ENCODE data around the gene ATP6V0C.

ATP6V0C gene

DNA sequence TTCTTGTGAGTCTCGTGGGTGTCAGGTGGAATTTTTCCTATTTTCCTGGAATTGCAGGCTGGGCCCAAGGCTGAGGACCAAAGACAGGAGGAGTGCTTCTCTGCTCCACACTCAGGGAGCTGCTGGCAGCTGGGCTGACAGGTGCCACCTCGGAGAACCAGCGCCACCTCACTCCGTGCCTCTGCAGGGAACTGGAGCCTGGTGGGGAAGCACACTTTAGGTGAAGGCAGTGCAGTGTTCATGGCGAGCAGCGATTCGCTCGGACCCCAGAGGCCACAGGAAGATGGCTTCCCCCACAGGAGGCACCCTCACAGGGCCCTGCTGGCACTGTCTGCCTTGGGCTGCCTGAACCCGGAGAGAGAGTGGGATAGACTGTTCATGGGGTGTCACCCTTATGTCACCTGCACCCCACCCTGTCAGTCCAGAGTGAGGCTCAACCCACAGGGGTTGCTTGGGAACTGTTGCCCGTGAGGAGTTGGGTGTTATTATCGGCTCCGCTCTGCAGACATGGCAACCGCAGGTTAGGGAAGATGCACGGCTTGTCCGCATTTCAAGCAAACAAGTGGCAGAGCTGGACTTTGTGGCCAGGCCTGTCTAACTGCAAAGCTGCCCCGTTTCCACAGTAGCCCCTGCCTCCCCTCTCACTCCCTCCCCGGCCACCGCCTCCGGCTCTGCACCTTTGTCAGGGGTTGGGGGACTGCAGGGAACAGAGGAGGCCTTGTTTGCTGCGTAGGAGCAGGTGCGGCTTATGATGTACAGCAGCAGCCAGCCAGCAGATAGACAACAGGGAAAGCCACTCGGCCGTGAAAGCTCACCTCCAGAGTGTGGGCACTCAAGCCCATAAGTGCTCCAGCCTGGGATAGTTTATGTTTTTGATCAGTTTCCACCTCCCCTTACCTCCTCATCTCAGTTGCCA, 23.3 kb upstream of the ATP6V0C start:
- no peak for DNase-seq (ENCODE audit: low read depth)

DNA sequence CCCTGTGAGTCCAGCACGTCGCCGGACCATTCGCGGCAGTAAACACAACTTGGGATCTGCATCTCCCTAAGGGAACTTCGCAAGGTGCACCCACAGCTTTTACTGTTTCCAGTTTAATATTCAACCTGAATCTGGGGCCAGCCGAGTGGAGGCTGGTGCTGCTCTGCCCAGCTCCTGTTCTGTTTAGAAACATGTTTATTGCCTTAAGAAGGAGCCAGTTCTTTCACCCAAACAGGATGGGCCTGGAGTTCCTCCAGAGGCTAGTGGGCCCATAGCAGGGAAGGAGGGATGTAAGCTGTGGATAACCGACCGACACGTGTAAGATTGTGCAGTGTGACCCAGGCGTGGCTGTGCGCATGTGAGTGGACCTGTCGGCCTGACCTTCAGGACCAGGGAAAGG, 21.5 kb upstream of the ATP6V0C start:
- no peak for DNase-seq (ENCODE audit: low read depth)

DNA sequence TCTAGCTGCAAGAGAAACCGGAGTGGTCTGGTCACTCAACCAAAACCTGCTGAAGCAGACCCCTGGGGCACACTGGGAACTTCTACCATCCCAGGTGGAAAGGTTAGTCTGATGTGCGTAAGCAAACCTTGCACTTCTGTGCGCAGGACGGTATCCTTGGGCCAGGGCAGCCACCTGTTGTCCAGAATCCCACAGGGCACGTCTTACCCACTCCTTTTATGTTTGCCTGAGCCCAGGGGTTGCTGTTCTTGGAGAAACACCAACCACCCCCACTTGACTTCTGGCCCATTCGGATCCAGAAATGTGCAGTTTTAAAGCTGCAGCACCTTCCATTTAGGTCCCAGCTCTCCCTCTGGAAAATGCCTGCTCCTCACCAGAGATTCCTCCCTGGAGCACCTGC, 20.1 kb upstream of the ATP6V0C start:
- DNase-seq (ENCODE audit: low read depth), result no peak

DNA sequence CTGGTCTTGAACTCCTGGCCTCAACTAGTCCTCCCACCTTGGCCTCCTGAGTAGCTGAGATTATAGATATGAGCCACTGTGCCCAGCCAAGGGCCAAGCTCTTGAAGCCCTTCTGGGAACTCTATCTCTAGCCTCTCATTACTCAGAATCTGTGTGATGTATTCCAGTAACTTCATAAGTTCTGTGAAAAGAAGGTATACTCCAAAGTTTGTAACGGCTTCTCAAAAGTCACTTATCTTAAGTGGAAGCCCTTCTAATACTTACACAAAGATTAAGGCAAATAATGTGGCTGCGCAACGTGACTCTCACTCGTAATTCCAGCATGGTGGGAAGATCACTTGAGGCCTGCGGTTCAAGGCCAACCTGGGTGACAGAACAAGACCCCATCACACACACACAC, 19.1 kb upstream of the ATP6V0C start:
- DNase-seq (ENCODE audit: low read depth), result no peak

DNA sequence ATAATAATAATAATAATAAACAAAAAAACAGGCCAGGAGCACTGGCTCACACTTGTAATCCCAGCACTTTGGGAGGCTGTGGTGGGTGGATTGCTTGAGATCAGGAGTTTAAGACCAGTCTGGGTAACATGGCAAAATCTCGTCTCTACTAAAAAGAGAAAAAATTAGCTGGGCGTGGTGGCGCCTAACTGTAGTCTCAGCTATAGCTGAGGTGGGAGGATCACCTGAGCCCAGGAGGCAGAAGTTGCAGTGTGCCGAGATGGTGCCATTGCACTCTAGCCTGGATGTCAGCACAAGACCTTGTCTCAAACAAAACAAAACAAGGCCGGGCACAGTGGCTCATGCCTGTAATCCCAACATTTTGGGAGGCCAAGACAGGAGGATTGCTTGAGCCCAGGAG, 18.7 kb upstream of the ATP6V0C start:
- no peak for DNase-seq (ENCODE audit: low read depth)

DNA sequence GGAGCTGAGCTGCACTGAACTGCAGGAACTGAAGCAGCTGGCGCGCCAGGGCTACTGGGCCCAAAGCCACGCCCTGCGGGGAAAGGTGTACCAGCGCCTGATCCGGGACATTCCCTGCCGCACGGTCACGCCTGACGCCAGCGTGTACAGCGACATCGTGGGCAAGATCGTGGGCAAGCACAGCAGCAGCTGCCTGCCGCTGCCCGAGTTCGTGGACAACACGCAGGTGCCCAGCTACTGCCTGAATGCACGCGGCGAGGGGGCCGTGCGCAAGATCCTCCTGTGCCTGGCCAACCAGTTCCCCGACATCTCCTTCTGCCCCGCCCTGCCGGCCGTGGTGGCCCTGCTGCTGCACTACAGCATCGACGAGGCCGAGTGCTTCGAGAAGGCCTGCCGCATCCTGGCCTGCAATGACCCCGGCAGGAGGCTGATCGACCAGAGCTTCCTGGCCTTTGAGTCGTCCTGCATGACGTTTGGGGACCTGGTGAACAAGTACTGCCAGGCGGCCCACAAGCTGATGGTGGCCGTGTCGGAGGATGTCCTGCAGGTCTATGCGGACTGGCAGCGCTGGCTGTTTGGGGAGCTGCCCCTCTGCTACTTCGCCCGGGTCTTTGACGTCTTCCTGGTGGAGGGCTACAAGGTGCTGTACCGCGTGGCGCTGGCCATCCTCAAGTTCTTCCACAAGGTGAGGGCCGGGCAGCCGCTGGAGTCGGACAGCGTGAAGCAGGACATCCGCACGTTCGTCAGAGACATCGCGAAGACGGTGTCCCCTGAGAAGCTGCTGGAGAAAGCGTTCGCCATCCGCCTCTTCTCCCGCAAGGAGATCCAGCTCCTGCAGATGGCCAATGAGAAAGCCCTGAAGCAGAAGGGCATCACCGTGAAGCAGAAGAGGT, 17.3 kb upstream of the ATP6V0C start:
- DNase-seq (ENCODE audit: low read depth), result no peak

DNA sequence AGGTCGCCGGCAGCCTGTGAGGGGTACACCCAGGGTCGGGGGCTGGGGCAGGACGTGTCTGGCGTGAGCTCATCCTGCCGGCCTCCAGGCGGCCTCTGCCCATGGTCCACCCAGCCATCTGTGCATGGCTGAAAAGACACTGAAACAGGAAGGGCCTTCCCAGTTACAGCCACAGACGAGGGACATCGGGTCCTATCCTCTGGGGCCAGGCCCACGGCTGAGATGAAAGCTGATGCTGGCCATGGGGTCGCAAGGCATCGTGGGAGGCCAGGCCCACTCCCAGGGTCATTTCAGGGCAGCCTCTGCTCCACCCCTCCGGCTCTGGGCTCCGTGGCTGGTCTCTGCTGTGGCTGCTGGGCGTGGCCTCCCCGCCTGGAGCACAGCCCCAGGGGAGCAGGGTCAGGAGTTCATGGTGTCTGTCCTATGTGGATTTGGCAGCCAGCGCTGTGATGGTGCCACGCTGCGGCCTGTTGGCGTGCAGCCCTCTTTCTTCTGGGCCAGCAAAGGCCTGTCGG, 16.6 kb upstream of the ATP6V0C start:
- DNase-seq (ENCODE audit: low read depth), result no peak

DNA sequence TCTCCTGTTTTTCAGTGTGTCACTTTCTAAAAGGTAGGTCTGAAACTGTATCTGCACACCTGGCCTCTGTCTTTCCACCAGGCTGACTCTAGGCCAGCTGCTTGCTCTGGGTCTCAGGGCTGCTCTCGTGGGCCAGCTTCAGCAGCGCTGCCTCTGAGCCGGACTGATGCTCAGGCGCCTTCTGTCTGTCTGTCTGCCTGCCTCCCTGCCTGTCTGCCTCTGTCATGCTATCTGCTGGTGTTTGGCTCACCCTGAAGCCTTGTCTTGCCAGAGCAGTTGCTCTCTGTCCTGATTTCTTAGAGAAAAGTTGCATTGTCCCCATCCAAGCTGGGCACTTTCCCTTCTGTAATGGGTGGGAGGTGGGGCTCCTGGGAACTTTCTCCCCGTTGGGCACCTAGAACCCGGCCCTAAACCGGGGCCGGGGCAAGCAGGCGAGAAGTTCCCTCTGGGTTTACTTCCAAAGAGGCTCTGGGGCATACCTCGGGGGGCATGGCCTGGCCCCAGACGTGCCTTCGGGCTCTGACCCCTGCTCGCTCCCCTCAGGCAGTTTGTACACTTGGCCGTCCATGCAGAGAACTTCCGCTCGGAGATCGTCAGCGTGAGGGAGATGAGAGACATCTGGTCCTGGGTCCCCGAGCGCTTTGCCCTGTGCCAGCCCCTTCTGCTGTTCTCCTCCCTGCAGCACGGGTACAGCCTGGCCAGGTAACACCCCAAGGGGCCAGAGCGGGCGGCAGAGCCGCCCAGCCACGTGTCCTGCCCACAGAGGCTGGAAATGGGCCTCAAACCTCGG, 15.9 kb upstream of the ATP6V0C start:
- DNase-seq (ENCODE audit: low read depth), result no peak

DNA sequence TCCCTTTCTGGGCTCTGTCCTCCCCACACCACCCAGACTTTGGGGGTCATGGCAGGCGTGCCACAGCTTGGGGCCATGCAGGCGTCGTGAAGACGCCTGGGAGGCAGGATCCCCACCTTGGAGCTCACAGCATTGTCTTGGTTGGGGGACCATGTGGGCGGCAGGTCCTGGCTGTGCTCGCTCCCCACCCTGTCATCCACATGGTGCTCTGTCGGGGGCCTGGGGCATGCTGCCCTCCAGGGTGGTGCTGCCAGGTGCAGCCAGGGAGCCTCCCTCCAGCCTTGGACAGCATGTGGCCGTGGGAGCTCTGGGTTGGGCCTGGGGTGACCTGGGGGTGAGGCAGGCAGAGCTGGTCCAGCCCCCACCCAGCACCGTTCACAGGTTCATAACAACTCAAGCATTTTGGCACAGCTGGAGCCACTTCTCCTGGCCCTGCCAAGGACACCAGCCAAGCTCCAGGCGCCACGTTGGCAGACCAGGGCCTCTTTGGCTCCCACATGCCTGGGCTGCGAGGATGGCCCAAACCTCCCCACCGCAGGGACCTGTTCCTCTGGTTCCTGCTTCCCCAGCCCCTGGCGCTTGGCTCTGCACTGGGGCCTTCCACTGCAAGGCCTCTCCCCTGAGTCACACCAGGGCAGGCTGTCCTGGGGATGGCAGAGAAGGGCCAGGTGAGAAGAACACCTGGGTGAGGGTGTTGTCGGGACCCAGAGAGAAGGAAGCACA, 15.1 kb upstream of the ATP6V0C start:
- DNase-seq (ENCODE audit: low read depth), result no peak

DNA sequence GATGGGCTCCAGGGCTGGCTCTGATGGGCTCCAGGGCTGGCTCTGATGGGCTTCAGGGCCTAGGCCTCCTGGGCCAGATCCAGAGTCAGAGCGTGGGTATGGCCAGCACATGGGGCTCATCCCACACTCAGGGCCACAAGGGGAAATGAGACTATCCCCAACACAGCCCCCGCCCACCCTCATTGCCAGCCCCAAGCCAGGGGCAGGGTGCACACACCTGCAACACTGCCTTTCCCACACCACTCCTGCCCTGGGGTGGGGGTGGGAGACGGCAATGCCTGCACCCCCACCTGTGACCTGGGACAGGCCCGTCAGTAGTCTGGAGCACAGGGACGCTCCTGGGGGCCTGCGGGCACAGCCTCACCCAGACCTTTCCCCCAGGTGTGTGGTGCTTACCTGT, 14.3 kb upstream of the ATP6V0C start:
- no peak for DNase-seq (ENCODE audit: low read depth)

DNA sequence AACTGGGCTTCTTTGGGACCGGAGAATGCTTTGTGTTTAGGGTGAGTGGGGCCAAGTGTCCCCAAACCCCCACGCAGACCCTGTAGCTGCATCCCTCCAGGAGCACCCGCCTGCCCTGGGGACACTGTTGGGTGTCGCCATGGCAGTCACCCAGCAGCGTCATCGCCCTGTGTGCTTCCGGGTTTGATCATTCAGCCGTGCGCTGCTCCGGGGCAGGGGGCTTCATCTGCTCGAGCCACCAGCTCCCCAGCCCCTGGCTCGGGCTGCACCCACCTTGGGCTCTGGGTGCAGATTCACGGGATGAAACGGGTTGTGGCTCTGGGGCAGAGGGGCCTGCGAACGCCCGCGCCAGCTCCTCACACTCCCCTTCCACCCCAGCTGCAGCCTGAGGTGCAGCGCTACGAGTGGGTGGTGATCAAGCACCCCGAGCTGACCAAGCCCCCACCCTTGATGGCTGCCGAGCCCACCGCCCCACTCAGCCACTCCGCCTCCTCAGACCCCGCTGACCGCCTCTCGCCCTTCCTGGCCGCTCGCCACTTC, 13.8 kb upstream of the ATP6V0C start:
- DNase-seq (ENCODE audit: low read depth), result no peak

DNA sequence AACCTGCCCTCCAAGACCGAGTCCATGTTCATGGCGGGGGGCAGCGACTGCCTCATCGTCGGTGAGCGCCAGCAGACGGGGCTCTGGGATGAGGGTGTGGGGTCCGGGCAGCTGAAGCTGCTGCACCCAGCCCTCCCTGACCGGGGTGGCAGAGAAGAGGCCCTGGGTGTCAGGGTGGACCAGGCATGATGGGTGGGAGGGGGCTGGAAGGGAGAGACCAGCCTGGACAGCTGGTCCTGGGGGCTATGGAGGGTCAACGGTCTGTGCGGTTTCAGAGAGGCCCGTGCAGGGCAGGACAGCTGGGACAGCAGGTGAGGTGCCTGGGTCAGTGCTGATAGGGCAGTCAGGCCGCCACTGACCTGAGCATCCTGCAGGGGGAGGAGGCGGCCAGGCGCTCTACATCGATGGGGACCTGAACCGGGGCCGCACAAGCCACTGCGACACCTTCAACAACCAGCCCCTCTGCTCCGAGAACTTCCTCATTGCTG, 13.3 kb upstream of the ATP6V0C start:
- no peak for DNase-seq (ENCODE audit: low read depth)

DNA sequence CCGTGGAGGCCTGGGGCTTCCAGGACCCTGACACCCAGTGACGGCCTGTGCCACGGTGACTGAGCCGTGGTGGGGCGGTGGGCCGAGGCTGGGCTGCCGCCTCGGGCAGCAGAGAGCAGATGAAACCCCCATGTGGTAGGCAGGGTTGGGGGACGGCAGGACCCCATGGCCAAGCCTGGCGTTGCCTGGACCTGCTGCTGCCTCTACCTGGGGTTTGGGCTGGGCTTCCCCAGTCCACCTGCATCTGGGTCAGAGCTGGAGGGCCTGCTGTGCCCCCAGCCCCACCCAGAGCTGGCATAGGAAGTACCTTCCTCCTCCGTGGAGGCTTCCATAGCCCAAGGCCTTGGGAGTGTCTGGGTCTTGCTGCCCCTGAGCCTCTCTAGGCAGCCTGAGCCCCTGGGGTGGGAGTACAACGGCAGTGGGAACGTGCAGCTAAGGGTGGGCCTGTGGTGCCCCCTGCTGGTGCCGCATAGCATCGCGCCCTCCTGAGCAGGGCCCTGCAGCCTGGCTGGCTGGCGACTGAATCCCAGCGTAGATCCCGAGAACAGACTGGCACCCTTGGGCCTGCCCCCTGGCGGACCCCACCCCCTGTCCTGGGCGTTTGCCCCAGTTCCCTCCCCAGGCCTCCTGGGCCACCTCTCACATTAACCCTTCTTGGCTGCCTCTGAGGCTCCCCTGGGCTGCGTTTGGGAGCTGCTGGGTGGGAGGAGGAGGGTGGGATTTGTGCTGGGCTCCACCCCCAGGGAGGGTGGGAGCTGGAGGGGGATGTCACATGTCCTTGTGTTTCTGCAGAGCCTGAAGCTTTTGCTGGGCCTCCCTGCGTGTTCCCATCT, 12.6 kb upstream of the ATP6V0C start:
- DNase-seq (ENCODE audit: low read depth), result peak; percentile 73

DNA sequence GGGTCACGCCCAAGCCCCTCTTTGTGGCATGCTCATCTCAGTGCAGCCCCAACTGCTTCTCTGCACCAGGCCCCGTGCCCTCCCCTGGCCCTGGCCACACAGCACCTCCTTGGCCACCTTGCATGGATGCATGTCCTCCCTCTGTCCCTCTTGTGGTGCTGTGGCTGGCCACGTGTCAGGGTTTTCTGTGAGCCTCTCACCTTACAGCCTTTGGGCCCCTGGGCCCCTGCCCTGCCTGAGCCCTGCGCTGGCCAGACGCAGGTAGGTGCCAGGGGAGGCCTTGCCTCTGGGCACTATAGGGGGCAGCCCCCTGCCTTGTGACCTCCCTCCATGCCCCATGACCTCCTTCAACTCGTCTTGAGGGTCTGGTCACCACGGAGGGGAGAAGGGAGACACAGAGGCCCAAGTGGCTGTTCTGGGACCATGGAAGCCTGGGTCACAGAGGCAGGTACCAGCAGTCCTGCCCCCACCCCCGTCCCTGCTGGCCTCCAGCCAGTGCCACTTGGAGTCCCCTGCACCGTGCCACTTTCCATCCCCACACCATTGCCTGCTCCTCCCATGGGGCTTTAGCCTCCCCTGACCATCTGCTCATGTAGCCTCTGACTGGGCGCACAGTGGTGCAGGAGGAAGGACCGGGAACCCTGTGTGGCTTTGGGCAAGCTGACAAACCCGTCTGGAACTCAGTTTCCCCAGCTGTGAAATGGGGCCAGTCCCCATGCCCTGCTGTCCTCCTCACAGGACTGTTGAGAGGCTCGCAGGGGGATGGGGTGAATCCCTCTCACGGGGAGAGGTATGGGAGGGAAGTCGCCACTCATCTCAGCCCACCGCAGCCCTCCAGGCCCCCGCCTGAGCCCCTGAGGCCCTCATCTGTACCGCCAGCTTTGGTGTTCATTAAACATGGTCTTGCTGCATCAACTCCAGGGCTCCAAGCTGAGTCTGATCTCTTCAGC, 11.5 kb upstream of the ATP6V0C start:
- no peak for DNase-seq (ENCODE audit: low read depth)

DNA sequence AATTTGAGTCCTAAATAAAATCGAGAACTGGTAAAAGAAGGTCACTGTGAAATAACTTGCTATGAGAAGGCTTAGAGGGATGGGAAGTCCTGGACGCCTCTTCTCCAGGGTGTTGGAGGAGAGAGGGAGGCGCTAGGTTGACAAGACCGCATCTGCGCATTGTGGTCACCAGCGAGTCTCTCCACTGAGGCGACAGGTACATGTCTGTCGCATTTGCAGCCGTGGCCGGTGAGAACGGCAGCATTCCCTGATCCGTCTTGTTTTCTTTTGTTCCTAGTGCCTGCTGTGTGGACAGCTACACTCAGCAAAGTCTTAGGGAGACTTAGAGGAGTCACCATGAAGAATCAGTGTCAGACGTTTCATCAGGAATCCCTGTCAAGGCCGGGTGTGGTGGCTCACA, 8.1 kb upstream of the ATP6V0C start:
- no peak for DNase-seq (ENCODE audit: low read depth)

DNA sequence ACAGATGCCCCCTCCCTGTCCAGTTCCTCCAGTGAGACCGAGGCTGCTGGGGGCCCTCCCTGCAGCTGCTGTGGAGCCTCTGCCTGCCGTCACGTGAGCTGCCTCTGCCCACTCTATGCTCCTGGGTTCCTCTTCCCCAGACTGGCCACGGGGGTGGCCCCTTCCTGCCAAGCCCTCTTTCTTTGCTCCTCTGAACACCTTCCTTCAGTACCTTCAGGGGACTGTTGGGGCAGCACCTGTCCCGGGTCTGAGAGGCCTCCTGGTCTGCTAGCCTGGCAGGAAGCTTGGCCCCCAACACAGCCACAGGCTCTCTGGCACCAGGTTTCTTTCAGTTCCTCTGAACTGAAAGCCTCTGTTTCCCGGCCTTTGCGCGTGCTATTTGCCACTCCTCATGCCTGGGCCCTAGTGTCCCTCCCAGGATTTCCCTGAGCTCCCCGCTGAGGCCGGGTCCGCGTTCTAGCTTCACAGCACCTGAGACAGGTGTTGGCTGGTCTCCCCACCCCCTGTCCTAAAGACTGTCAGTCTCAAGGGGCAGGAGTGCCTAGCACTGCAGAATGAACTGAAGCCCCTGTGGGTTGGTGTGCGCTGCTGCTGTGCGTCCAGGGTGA, 6.6 kb upstream of the ATP6V0C start:
- DNase-seq (ENCODE audit: low read depth), result no peak

DNA sequence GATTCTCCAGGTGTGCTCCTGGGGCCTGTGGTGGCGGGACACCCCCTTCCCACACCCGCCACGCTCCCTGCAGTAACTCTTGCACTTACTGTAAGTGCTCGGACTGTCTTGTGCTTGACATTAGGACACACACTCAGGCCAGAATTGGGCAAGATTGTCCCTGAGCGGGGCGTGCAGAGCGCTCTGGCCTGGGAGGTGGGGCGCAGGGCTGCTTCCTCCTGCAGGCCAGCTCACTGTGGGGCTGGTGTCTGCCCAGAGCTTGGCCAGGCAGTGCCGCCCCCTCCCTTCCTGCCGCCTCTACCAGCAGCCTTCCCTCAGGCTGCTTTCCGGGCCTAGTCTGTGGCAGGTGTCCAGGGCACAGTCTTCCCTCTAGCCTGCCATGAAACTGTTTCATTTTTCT, 6.1 kb upstream of the ATP6V0C start:
- no peak for DNase-seq (ENCODE audit: low read depth)

DNA sequence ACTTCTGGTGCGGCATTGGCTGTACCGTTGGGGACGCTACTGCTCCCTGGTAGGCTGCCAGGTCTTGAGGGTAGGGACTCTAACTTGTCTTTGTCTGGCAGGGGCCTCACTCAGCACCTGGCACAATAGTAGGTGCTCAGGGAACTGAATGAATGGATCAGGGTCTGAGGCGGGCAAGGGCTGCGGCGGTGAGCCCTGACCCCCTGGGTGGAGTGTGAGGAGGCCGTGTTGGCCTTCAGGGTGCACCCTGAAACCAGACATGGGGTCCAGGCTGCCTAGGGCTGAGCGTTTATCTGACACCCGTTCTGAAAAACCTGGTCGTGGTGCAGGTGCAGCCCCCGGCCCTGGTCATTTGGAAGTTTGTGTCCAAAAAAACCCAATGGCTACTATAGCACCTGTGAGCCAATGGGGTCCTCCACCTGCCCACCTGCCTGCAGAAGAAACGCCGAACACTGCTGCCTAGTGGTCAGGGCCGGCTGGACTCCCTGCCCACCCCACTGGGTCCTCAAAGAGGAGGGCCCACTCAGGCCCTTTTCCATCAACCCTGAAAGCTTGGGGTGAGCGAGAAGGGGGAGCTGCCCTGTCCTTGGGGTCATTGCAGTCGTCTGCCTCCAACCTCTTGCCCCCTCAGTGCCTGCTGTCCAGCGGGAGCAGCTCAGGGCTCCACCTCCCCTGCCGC, 4.9 kb upstream of the ATP6V0C start:
- DNase-seq (ENCODE audit: low read depth), result no peak
